ENCODE data around the gene TK2.

Gene TK2

DNA sequence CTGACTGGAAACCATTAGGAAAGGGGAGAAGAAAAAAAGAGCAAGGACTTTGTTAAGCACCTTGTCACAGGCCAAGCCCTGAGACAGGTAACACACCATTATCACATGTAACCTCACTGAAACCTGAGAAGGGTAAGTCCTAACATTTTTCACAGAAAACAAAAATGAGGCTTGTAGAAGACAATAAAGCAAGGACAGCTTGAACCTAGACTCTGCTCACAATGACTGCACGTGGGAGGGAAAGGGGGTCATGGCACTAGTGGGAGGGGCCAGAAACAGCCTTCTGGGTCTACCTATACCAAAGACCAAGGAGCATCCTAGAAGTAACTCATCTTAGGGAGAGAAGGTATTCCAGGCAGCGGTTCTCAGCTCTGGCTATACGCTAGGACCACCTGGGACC, 7.5 kb downstream of the TK2 start:
- no peak overlapping the region for H3K27ac ChIP-seq
- TF ChIP-seq, protein P1, sequence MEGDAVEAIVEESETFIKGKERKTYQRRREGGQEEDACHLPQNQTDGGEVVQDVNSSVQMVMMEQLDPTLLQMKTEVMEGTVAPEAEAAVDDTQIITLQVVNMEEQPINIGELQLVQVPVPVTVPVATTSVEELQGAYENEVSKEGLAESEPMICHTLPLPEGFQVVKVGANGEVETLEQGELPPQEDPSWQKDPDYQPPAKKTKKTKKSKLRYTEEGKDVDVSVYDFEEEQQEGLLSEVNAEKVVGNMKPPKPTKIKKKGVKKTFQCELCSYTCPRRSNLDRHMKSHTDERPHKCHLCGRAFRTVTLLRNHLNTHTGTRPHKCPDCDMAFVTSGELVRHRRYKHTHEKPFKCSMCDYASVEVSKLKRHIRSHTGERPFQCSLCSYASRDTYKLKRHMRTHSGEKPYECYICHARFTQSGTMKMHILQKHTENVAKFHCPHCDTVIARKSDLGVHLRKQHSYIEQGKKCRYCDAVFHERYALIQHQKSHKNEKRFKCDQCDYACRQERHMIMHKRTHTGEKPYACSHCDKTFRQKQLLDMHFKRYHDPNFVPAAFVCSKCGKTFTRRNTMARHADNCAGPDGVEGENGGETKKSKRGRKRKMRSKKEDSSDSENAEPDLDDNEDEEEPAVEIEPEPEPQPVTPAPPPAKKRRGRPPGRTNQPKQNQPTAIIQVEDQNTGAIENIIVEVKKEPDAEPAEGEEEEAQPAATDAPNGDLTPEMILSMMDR (conservative IDR thresholded peaks at IDR 0.05), result no peak

DNA sequence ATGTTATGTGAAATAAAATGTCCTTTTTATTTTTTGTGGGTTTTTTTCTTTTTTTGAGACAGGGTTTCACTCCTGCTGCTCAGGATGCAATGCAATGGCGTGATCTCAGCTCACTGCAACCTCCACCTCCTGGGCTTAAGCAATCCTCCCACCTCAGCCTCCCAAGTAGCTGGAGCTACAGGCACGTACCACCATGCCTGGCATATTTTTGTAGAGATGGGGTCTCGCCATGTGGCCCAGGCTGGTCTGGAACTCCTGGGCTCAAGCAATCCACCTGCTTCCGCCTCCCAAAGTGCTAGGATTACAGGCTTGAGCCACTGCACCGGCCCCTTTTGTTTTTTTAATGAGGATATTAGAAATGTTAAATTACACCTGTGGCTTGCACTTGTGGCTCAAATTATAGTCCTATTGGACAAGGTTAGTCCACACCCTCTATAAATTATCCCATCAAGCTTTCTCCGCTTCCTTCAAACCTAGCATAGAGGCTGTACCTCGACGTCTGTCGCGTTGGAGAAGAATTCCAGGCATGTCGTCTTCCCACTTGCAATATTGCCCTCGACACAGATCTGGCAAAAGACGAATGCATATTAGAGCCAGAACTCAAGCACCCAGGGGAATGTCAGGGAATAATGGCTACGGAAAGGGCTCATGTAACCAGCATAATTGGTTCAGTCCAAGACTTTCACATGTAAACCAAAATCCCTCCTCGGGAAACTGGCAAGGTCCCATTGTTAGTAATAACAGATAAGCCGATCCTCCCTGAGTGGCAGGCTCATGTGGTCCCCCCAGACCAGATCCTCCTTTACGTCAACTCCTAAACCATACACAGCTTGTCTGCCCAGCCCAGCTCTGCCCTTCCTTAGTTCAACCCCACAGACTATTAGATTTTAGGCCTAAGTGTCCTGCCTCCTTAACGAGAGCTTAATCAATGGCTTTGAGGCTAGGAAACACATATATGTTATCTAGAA, 8.2 kb downstream of the TK2 start:
- H3K27ac ChIP-seq, result no peak overlapping the region
- TF ChIP-seq, protein P1 (conservative IDR thresholded peaks at IDR 0.05), result no peak

DNA sequence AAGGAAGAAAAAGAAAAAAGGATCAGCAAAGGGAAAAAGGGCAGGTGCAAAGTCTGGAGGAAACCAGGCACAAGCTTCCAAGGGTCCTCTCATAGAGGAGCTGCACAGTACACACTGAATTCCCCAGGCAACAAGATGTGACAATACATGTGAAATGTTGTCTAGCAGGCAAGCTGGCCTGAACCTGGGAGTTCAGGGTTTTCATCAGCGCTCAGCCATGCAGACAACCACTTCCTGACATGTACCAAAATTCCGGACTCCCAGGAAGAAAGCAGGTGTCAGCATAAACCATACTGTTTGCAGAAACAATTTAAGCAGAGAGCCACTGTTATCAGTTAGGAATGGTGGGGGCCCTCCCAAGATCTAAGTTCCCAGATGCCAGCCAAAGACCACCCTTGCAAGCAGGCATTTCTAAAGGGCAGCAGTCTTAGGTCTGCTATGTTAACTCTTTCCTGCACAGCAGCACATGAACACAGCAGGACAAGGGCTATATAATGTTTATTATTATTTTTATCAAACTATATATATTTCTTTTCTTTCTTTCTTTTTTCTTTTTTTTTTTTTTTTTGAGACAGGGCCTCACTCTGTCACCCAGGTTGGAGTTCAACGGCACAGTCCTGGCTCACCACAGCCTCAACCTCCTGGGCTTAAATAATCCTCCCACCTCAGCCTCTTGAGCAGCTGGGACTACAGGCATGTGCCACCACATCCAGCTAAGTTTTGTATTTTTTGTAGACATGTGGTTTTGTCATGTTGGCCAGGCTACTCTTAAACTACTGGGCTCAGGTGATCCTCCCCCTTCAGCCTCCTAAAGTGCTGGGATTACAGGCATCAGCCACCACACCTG, 10.1 kb downstream of the TK2 start:
- no peak overlapping the region for H3K27ac ChIP-seq
- TF ChIP-seq, protein P1 (conservative IDR thresholded peaks at IDR 0.05), result no peak

DNA sequence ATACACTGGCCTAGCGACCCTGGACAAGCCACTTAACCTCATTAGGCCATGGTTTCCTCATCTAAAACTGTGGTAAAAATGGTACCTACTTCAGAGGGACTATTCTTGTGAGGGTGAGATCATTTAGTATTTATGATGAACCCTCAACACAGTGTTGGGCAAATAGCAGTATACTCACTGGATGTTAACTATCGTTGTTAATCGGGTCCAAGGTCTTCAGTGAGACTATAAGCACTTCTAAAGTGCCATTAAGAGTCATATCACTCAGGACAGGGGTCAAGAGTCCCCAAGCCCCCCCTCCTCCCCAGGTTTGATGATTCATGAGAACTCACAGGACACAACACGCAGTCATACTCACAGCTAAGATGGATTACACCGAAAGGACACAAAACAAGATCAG, 11.0 kb downstream of the TK2 start:
- TF ChIP-seq, protein P1 (conservative IDR thresholded peaks at IDR 0.05), result no peak
- no peak overlapping the region for H3K27ac ChIP-seq

DNA sequence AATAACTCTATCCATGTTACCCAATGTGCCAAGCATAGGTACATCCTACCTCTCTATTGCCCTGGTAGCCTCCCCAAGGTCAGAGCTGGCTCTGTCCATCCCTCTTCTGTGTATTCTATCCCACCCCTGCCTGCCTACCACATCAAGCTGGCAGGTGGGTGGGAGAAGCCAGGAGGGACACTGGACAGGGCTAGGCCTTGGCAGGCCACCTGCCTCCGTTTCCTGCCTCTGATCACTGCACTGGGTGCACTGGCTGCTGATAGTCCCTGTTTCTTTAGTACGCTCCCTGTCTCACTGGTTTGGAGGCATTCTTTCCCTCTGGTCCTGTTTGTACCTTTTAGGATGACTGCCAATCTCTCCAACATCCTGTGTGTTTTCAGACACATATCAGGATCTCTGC, 12.7 kb downstream of the TK2 start:
- TF ChIP-seq, protein P1 (conservative IDR thresholded peaks at IDR 0.05), result no peak
- no peak overlapping the region for H3K27ac ChIP-seq

DNA sequence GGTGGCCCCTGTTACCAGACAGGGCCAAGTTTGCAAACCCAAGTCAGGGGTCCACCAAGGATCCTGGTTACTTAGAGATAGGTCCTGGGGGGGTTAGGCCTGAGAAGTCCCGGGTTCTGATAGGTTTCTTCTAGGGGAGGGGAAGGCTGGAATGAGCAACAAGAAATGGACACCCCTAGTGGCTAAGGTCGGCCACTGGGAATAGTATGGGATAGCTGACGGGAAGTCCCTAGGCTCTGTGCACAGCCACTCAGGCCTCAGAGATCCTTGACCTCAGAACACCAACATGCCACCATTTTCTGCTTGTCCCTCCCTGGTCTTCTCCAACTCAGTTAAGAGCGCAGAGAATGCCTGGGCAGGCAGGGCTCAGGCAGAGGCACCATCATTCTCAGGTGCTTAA, 13.4 kb downstream of the TK2 start:
- TF ChIP-seq, protein P1 (conservative IDR thresholded peaks at IDR 0.05), result no peak
- H3K27ac ChIP-seq, result no peak overlapping the region

DNA sequence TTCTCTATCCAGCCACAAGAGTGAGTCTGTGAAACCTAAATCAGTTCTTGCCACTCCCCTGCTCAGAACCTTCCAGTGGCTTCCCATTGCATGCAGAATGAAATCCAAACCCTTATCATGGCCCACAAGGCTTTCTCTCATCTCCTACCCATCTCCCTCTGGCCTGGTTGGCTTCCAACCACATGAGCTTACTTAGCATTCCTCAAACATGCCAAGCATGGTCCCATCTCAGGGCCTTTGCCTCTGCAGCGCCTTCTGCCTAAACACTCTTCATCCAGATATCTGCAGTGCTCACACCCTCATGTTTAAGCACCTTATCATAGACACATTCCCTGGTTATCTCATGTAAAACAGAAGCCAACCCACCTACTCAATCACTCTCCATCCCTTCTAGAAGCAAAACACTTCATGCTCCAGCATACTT, 15.5 kb downstream of the TK2 start:
- TF ChIP-seq, protein P1 (conservative IDR thresholded peaks at IDR 0.05), result no peak
- H3K27ac ChIP-seq, result no peak overlapping the region

Measured in VCaP (cell line).